ENCODE results near the gene SLBP. TPM values are rescaled to one million over a fixed set of nuclear protein-coding genes. Genes with fewer than 3 reads are reported as not detected.

The SLBP gene
- total RNA-seq, 1 experiment from 2014 or later = 73.4 TPM

GRCh38 chr4:1685235-1686150 lies 26.6 kb downstream of the SLBP start:
- intact Hi-C loops (cut with micrococcal nuclease; ENCODE audit: unreplicated experiment) = no loop called here

GRCh38 chr4:1684506-1685234 lies 27.4 kb downstream of the SLBP start:
- TF ChIP-seq SIN3A (IDR thresholded peaks at IDR 0.05; ENCODE audit: borderline replicate concordance, insufficient read depth, low read depth, low read length) = no peak
- TF ChIP-seq, protein P1, sequence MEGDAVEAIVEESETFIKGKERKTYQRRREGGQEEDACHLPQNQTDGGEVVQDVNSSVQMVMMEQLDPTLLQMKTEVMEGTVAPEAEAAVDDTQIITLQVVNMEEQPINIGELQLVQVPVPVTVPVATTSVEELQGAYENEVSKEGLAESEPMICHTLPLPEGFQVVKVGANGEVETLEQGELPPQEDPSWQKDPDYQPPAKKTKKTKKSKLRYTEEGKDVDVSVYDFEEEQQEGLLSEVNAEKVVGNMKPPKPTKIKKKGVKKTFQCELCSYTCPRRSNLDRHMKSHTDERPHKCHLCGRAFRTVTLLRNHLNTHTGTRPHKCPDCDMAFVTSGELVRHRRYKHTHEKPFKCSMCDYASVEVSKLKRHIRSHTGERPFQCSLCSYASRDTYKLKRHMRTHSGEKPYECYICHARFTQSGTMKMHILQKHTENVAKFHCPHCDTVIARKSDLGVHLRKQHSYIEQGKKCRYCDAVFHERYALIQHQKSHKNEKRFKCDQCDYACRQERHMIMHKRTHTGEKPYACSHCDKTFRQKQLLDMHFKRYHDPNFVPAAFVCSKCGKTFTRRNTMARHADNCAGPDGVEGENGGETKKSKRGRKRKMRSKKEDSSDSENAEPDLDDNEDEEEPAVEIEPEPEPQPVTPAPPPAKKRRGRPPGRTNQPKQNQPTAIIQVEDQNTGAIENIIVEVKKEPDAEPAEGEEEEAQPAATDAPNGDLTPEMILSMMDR (IDR thresholded peaks at IDR 0.05) = no peak
- no peak for TF ChIP-seq TCF7L2 (IDR thresholded peaks at IDR 0.05; ENCODE audit: low read depth, low read length)
- TF ChIP-seq, protein P2, sequence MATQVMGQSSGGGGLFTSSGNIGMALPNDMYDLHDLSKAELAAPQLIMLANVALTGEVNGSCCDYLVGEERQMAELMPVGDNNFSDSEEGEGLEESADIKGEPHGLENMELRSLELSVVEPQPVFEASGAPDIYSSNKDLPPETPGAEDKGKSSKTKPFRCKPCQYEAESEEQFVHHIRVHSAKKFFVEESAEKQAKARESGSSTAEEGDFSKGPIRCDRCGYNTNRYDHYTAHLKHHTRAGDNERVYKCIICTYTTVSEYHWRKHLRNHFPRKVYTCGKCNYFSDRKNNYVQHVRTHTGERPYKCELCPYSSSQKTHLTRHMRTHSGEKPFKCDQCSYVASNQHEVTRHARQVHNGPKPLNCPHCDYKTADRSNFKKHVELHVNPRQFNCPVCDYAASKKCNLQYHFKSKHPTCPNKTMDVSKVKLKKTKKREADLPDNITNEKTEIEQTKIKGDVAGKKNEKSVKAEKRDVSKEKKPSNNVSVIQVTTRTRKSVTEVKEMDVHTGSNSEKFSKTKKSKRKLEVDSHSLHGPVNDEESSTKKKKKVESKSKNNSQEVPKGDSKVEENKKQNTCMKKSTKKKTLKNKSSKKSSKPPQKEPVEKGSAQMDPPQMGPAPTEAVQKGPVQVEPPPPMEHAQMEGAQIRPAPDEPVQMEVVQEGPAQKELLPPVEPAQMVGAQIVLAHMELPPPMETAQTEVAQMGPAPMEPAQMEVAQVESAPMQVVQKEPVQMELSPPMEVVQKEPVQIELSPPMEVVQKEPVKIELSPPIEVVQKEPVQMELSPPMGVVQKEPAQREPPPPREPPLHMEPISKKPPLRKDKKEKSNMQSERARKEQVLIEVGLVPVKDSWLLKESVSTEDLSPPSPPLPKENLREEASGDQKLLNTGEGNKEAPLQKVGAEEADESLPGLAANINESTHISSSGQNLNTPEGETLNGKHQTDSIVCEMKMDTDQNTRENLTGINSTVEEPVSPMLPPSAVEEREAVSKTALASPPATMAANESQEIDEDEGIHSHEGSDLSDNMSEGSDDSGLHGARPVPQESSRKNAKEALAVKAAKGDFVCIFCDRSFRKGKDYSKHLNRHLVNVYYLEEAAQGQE (IDR thresholded peaks at IDR 0.05; ENCODE audit: insufficient read depth in 1 of 2, low read depth in 2 of 2, low read length in 1 of 2) = no peak
- no peak for TF ChIP-seq POLR2AphosphoS5 (IDR thresholded peaks at IDR 0.05; ENCODE audit: low read depth, low read length)
- intact Hi-C loops (cut with micrococcal nuclease; ENCODE audit: unreplicated experiment) = no loop called here
- peaks cover 15% of the 10 kb centered on the region for H3K4me1 ChIP-seq (ENCODE audit: control insufficient read depth, insufficient read depth, low read length)
- DNase-seq (ENCODE audit: low read depth, low spot score) (no peak), ATAC-seq (peak; percentile 63)
- no peaks in the 10 kb centered on the region; the same call in 1 of the 2 replicates for H3K36me3 ChIP-seq (ENCODE audit: control insufficient read depth, insufficient read depth, low read length)
- peak overlapping the region; percentile 50 to 55 for H3K4me3 ChIP-seq (ENCODE audit: low read depth in 2 of 2, low read length in 2 of 2)
- BruUV-seq (replicated peaks) = no TSS peak
- H3K27ac ChIP-seq (ENCODE audit: low read length) = peak overlapping the region; percentile 65; the same call in 1 of the 2 replicates
- no peaks in the 10 kb centered on the region for H3K9me3 ChIP-seq (ENCODE audit: control insufficient read depth, insufficient read depth, low read depth, low read length)
- CTCF ChIA-PET = no interaction called here
- POLR2A ChIA-PET = no interaction called here
- no peaks in the 10 kb centered on the region for H3K27me3 ChIP-seq (ENCODE audit: control insufficient read depth, insufficient read depth, low read length)
- in situ Hi-C loops (cut with HindIII; ENCODE audit: low pct_unique_long_range_greater_than_20kb, low sequenced_read_pairs) = no loop called here

More at GRCh38 chr4:1685235-1686150, 26.6 kb downstream of the SLBP start:
- in situ Hi-C loops (cut with HindIII; ENCODE audit: low pct_unique_long_range_greater_than_20kb, low sequenced_read_pairs) = no loop called here
- POLR2A ChIA-PET = no interaction called here
- Histone ChIP-seq H3K27me3 (ENCODE audit: control insufficient read depth, insufficient read depth, low read length) (no peaks in the 10 kb centered on the region), H3K27ac (ENCODE audit: low read length) (0 out of 2 replicates have a peak overlapping the region, but pooled peaks have one; percentile 65), H3K4me1 (ENCODE audit: control insufficient read depth, insufficient read depth, low read length) (peaks cover 15% of the 10 kb centered on the region), H3K36me3 (ENCODE audit: control insufficient read depth, insufficient read depth, low read length) (no peaks in the 10 kb centered on the region; the same call in none of the 2 replicates), H3K9me3 (ENCODE audit: control insufficient read depth, insufficient read depth, low read depth, low read length) (no peaks in the 10 kb centered on the region), H3K4me3 (ENCODE audit: low read depth in 2 of 2, low read length in 2 of 2) (peak overlapping the region; percentile 50 to 55; a peak in 3 of 4 replicates)
- ATAC-seq (no peak), DNase-seq (ENCODE audit: low read depth, low spot score) (no peak)
- no TSS peak for BruUV-seq (replicated peaks)
- TF ChIP-seq TCF7L2 (IDR thresholded peaks at IDR 0.05; ENCODE audit: low read depth, low read length) (no peak), POLR2AphosphoS5 (IDR thresholded peaks at IDR 0.05; ENCODE audit: low read depth, low read length) (no peak), SIN3A (IDR thresholded peaks at IDR 0.05; ENCODE audit: borderline replicate concordance, insufficient read depth, low read depth, low read length) (no peak)
- TF ChIP-seq, protein P2 (IDR thresholded peaks at IDR 0.05; ENCODE audit: insufficient read depth in 1 of 2, low read depth in 2 of 2, low read length in 1 of 2) = no peak
- TF ChIP-seq, protein P1 (IDR thresholded peaks at IDR 0.05) = no peak
- CTCF ChIA-PET = no interaction called here
